ENCODE results near the gene ACTA1. TPM values are rescaled to one million over a fixed set of nuclear protein-coding genes. Genes with fewer than 3 reads are reported as not detected.
"Not testable (repeated sequence)": the region's sequence is repeated elsewhere in the genome, so short reads cannot be mapped to it uniquely, and the experiment has no call there.

ACTA1 gene
- polyA plus RNA-seq, 6 donors from 2014 or later: not detected

DNA sequence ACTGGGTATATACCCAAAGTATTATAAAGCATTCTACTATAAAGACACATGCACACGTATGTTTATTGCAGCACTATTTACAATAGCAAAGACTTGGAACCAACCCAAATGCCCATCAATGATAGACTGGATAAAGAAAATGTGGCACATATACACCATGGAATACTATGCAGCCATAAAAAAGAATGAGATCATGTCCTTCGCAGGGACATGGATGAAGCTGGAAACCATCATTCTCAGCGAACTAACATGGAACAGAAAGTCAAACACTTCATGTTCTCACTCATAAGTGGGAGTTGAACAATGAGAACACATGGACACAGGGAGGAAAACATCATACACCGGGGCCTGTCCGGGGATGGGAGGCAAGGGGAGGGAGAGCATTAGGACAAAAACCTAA, 39.4 kb downstream of the ACTA1 start:
- not testable (repeated sequence) for H3K4me3 Mint-ChIP-seq; DNase-seq; ATAC-seq (ENCODE audit: low read depth in 2 of 2); H3K27ac Mint-ChIP-seq; H3K36me3 Mint-ChIP-seq; H3K4me1 Mint-ChIP-seq
- Mint-ChIP-seq H3K9me3 (peaks cover 0 to 11% (median 1%) of the 10 kb centered on the region in 7 donors), H3K27me3 (peaks cover 26 to 57% (median 56%) of the 10 kb centered on the region in 3 donors)

DNA sequence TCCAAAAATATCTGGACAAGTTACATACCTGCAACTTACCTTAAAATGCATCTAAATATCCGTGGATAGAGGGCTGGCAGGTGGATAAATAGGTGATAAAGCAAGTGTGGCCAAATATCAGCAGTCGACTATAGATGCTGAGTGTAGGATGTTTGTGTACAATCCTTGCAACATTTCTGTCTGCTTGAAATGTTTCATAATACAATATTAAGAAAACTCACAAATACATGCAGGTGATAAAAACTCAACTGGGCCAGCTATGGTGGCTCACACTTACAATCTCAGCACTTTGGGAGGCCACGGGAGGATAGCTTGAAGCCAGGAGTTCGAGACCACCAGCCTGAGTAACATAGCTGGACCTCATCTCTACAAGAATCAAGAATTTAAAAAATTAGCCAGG, 41.0 kb downstream of the ACTA1 start:
- no peak overlapping the region for H3K27ac Mint-ChIP-seq
- peaks cover 0 to 11% (median 0%) of the 10 kb centered on the region in 7 donors for H3K9me3 Mint-ChIP-seq
- no peak for DNase-seq
- peaks cover 0 to 6% of the 10 kb centered on the region in 2 donors for H3K36me3 Mint-ChIP-seq
- H3K4me1 Mint-ChIP-seq: no peaks in the 10 kb centered on the region
- ATAC-seq (ENCODE audit: low read depth in 2 of 2): no peak
- no peak overlapping the region for H3K4me3 Mint-ChIP-seq
- peaks cover 35 to 55% (median 54%) of the 10 kb centered on the region in 3 donors for H3K27me3 Mint-ChIP-seq

DNA sequence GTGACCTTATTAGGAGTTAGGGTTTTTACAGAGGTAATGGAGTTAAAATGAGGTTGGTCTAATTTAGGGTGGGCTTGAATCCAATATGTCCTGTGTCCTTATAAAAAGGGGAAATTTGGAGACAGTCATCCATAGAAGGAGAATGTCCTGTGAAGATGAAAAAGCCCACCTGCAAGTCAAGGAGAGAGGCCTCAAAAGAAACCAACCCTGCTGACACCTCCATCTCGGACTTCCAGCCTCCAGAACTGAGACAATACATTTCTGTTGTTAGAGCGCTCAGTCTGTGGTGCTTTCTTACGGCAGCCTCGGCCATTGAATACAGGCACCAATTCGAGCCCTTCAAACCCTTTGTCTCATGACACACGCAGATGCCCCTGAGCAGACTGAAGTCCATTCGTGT, 43.8 kb downstream of the ACTA1 start:
- ATAC-seq (ENCODE audit: low read depth in 2 of 2) (no peak), DNase-seq (no peak)
- Mint-ChIP-seq H3K27me3 (peaks cover 32 to 54% (median 53%) of the 10 kb centered on the region in 3 donors), H3K4me1 (no peaks in the 10 kb centered on the region), H3K9me3 (peaks cover 0 to 11% (median 0%) of the 10 kb centered on the region in 7 donors), H3K36me3 (peaks cover 0 to 6% of the 10 kb centered on the region in 2 donors), H3K4me3 (no peak overlapping the region), H3K27ac (no peak overlapping the region)

DNA sequence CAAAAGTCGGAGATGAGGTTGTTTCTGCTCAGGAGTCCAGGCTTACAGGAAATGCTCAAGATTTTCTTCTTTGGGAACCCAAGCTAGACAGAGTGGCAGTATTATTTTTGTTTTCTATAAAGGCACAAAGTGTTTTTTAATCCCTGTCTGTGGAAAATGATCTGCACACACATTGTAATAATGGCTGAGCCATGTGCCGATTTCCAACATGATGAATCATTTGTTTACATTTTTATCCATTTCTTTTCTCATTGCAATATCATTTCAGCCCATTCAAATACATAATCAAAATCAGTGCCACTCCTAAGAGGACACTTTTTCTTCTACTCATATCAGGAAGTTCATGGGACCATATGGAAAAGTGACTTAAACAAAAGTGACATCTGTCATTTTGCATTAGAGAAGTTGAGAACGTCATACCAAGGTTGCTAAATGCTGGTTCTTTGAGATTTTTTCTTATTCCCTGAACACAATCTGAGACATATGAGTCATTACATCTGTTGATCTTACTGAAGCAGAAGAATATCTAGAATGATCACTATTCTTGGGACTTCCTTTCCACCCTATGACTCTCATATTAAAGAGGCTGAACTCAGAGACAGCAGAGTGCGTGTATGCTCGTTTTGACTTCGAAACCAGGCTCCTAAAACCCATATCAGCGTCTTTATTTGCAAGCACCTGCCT, 44.9 kb downstream of the ACTA1 start:
- ATAC-seq (ENCODE audit: low read depth in 2 of 2) (no peak), DNase-seq (no peak)
- Mint-ChIP-seq H3K27me3 (peaks cover 27 to 57% (median 49%) of the 10 kb centered on the region in 3 donors), H3K4me3 (no peak overlapping the region), H3K9me3 (peaks cover 0 to 11% (median 0%) of the 10 kb centered on the region in 7 donors), H3K4me1 (no peaks in the 10 kb centered on the region), H3K36me3 (peaks cover 0 to 6% of the 10 kb centered on the region in 2 donors), H3K27ac (no peak overlapping the region)

DNA sequence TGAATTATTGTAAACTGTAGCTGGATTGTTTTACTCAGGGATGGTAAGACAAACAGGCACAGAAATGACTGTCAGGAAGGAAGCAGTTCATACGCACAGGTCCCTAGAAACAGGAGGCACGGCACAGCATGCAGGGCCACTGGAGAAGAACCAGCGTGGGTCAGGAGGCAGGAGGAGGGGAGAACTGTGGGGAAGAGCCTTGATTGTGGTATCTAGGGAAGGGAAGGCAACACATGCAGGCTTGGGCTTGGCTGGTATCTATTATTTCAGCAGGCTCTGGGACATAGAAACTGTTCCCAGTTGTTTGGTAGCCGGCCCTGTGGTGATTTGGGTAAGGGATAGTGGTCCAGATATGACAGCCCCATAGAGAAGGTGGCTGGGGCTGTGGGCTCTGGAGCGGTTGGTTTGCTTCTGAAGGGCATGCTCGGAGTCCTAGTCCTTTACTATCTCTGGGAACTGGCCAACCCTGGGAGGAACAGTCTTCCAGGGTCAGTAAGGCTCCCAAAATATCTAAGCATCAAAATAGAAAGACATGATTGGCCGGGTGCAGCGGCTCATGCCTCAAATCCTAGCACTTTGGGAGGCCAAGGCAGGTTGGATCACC, 47.9 kb downstream of the ACTA1 start:
- H3K9me3 Mint-ChIP-seq: peaks cover 0 to 10% (median 0%) of the 10 kb centered on the region in 7 donors
- H3K36me3 Mint-ChIP-seq: peaks cover 0 to 6% of the 10 kb centered on the region in 2 donors
- ATAC-seq (ENCODE audit: low read depth in 2 of 2): no peak
- no peak overlapping the region for H3K4me3 Mint-ChIP-seq
- no peaks in the 10 kb centered on the region for H3K4me1 Mint-ChIP-seq
- H3K27ac Mint-ChIP-seq: no peak overlapping the region
- peaks cover 28 to 46% (median 41%) of the 10 kb centered on the region in 3 donors for H3K27me3 Mint-ChIP-seq
- no peak for DNase-seq

DNA sequence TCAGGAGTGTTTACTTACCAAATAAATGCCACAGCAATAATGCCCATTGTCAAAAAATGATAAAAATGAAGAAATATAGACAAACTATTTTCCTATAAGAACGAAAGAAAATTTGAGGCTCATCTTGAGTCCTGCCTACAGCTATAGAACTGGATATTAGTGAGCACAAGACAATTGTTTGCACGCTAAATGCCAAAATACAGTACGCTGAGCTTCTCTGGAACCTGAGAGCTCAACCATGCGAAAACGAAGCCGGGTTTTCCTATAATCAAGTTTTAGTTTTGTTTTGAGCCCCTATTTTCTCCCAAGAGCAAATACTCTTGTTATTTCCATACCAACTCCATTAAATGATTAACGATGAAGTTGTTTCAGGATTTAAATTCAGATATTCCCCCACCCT, 49.1 kb downstream of the ACTA1 start:
- Mint-ChIP-seq H3K4me1 (no peaks in the 10 kb centered on the region), H3K27ac (no peak overlapping the region), H3K9me3 (no peaks in the 10 kb centered on the region), H3K36me3 (no peaks in the 10 kb centered on the region), H3K27me3 (peaks cover 20 to 41% (median 37%) of the 10 kb centered on the region in 3 donors), H3K4me3 (no peak overlapping the region)
- DNase-seq (no peak), ATAC-seq (ENCODE audit: low read depth in 2 of 2) (no peak)

DNA sequence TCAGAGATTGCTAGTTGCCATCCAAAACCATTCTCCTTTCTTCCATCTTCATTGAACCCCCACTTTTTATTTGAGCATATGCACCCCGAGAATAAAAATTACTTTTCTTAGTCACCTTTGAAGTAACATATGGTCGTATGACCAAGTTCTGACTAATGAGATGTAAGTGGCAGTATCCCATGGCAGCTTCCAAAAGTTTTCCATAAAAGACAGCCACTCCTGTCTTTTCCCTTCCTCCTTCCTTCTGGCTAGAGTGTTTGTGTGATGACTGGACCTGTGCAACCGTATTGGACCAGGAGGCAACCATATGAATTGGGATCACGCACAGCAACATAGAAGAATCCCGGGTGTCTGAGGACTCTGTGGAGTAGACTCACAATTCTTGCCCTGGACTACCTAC, 49.9 kb downstream of the ACTA1 start:
- peaks cover 17 to 38% (median 31%) of the 10 kb centered on the region in 3 donors for H3K27me3 Mint-ChIP-seq
- no peak for DNase-seq
- no peak overlapping the region for H3K4me3 Mint-ChIP-seq
- no peaks in the 10 kb centered on the region for H3K36me3 Mint-ChIP-seq
- H3K27ac Mint-ChIP-seq: no peak overlapping the region
- no peak for ATAC-seq (ENCODE audit: low read depth in 2 of 2)
- H3K9me3 Mint-ChIP-seq: no peaks in the 10 kb centered on the region
- H3K4me1 Mint-ChIP-seq: no peaks in the 10 kb centered on the region

DNA sequence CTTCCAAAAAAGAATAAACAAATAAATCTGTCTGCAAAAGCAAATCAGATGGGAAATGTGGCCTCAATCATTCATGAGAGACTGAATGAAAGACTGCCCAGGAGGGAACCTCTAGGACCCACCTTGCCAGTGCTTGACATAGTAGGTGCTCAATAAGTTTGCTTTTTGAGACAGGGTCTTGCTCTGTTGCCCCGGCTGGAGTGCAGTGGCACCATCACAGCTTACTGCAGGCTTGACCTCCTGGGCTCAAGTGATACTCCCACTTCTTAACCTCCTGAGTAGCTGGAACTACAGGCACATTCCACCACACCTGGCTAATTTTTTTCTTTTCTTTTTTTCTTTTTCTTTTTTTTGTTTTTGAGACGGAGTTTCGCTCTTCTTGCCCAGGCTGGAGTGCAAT, 50.7 kb downstream of the ACTA1 start:
- Mint-ChIP-seq H3K9me3 (no peaks in the 10 kb centered on the region), H3K27me3 (peaks cover 16 to 37% (median 30%) of the 10 kb centered on the region in 3 donors), H3K27ac (no peak overlapping the region), H3K36me3 (no peaks in the 10 kb centered on the region), H3K4me1 (no peaks in the 10 kb centered on the region), H3K4me3 (no peak overlapping the region)
- no peak for DNase-seq
- no peak for ATAC-seq (ENCODE audit: low read depth in 2 of 2)

Other genes with a start within 250 kb of the ACTA1 start
- gene RAB4A, start 163.0 kb downstream of the ACTA1 start, polyA plus RNA-seq (ENCODE audit: low read depth in 6 of 6): 10 to 100 TPM; 16.5 to 26.6 (median 23.2) TPM
- gene CCSAP, start 91.0 kb downstream of the ACTA1 start, polyA plus RNA-seq (ENCODE audit: low read depth in 6 of 6): 1 to 10 TPM in 5 of 6 donors, under 1 TPM in 1; 0.13 to 3.3 (median 2.4) TPM
- 10 to 100 TPM; 17.7 to 20.9 (median 20.2) TPM for gene NUP133, start 74.2 kb upstream of the ACTA1 start, polyA plus RNA-seq (ENCODE audit: low read depth in 6 of 6)
- 10 to 100 TPM in 4 of 6 donors, 1 to 10 TPM in 2; 8.0 to 26.2 (median 11.5) TPM for gene ABCB10, start 124.6 kb upstream of the ACTA1 start, polyA plus RNA-seq (ENCODE audit: low read depth in 6 of 6)
- 1 to 10 TPM; 4.5 to 7.8 (median 5.1) TPM for gene TAF5L, start 192.0 kb upstream of the ACTA1 start, polyA plus RNA-seq (ENCODE audit: low read depth in 6 of 6)
- 1 to 10 TPM; 4.9 to 9.4 (median 5.5) TPM for gene URB2, start 192.2 kb upstream of the ACTA1 start, polyA plus RNA-seq (ENCODE audit: low read depth in 6 of 6)

Data from naive B cell (primary cell).